OCI-LY7 (cell line): Measurements from ENCODE around the gene ZBTB16. TPM values are rescaled to one million over a fixed set of nuclear protein-coding genes. Genes with fewer than 3 reads are reported as not detected.

Experiments used
- BruUV-seq: library from RNA; stranded (reverse); fragments of 400-500 nt; replicated peaks from 2 replicates; lab custom pipeline; 2021; lab: Mats Ljungman, UMichigan
- CTCF ChIA-PET: fragments of 300-600 bp; sonication (Branson Sonifier 250); formaldehyde crosslinking; loops from one replicate; lab custom pipeline; 2022; ENCODE audit warnings: antibody characterized with exemption; ENCODE audit not compliant: unreplicated experiment; lab: Charles Lee
- POLR2A ChIA-PET: fragments of 300-600 bp; sonication (Branson Sonifier 250); formaldehyde crosslinking; loops from one replicate; lab custom pipeline; 2022; ENCODE audit warnings: antibody characterized with exemption; lab: Charles Lee
- DNase-seq: peaks from one replicate; pipeline ENCODE4 v3.0.0-alpha.2; 2015; ENCODE audit warnings: low spot score
- H2AFZ ChIP-seq: fragments of 200-600 bp; sonication (generic), shearing (Covaris generic); 2 replicates; pipeline ENCODE4 v1.6.1; 2014; ENCODE audit warnings: mild to moderate bottlenecking, antibody characterized with exemption, low read length, moderate library complexity
- H3K27ac ChIP-seq: fragments of 200-600 bp; sonication (generic); 2 replicates; pipeline ENCODE4 v1.5.1; 2014; ENCODE audit warnings: mixed run types, low read depth, mild to moderate bottlenecking, moderate library complexity, low read length, inconsistent platforms; ENCODE audit not compliant: poor library complexity, severe bottlenecking
- H3K36me3 ChIP-seq: fragments of 200-600 bp; sonication (generic); 2 replicates; pipeline ENCODE4 v1.6.1; 2014; ENCODE audit warnings: mild to moderate bottlenecking, antibody characterized with exemption, low read length, moderate library complexity, mixed read lengths; ENCODE audit not compliant: insufficient read depth
- H3K4me1 ChIP-seq: fragments of 200-600 bp; sonication (generic); 2 replicates; pipeline ENCODE4 v1.5.1; 2014; ENCODE audit warnings: mild to moderate bottlenecking, low read length; ENCODE audit not compliant: insufficient read depth, poor library complexity, severe bottlenecking
- H3K4me2 ChIP-seq: fragments of 200-600 bp; sonication (generic); 2 replicates; pipeline ENCODE4 v1.6.1; 2014; ENCODE audit warnings: mild to moderate bottlenecking, low read length
- H3K4me3 ChIP-seq: fragments of 200-600 bp; sonication (generic); 2 replicates; pipeline ENCODE4 v1.5.1; 2014; ENCODE audit warnings: mild to moderate bottlenecking, low read depth, low read length; ENCODE audit not compliant: poor library complexity, severe bottlenecking
- H3K79me2 ChIP-seq: fragments of 200-600 bp; sonication (generic); 2 replicates; pipeline ENCODE4 v1.6.1; 2016; ENCODE audit warnings: low read depth, mild to moderate bottlenecking, low read length, moderate library complexity, mixed read lengths; ENCODE audit not compliant: insufficient read depth
- H3K9me2 ChIP-seq: fragments of 200-600 bp; sonication (generic); 2 replicates; pipeline ENCODE4 v1.6.1; 2016; ENCODE audit warnings: mild to moderate bottlenecking, low read length, mixed read lengths; ENCODE audit not compliant: insufficient read depth
- H3K9me3 ChIP-seq: fragments of 200-600 bp; sonication (generic); 2 replicates; pipeline ENCODE4 v1.6.1; 2014; ENCODE audit warnings: mild to moderate bottlenecking, mixed run types, low read length, mixed read lengths
- H4K20me1 ChIP-seq: fragments of 200-600 bp; sonication (generic); 2 replicates; pipeline ENCODE4 v1.6.1; 2014; ENCODE audit warnings: mild to moderate bottlenecking, antibody characterized with exemption, low read length, moderate library complexity, mixed read lengths; ENCODE audit not compliant: insufficient read depth
- EZH2phosphoT487 ChIP-seq: fragments of 200-600 bp; sonication (generic); IDR thresholded peaks from 2 replicates; pipeline ENCODE4 v1.6.1; 2018; ENCODE audit warnings: low read depth, borderline replicate concordance, mild to moderate bottlenecking, mixed run types, antibody characterized with exemption, low read length, moderate library complexity, mixed read lengths
- intact Hi-C: fragments of 100-400 bp; cut with micrococcal nuclease; formaldehyde crosslinking; loops from one replicate; pipeline ENCODE4 v1.10.0; 2022; ENCODE audit not compliant: unreplicated experiment
- total RNA-seq, 2 experiments: library from RNA; depleted of rRNA in 1 of 2; stranded (reverse); fragments of >200 nt in 1 of 2; shearing (Covaris generic) in 1 of 2; gene quantifications; 2 replicates each; pipeline ENCODE4 v1.2.3, GENCODE V29; 2014 to 2022
- TF ChIP-seq, protein P1 (sequence below): fragments of 200-600 bp; sonication (generic); conservative IDR thresholded peaks from 2 replicates; pipeline ENCODE4 v1.5.1; 2014; ENCODE audit warnings: mild to moderate bottlenecking, antibody characterized with exemption, low read length, moderate library complexity, mixed read lengths

ZBTB16 gene
- total RNA-seq, 2 experiments from 2014 or later: not detected

DNA sequence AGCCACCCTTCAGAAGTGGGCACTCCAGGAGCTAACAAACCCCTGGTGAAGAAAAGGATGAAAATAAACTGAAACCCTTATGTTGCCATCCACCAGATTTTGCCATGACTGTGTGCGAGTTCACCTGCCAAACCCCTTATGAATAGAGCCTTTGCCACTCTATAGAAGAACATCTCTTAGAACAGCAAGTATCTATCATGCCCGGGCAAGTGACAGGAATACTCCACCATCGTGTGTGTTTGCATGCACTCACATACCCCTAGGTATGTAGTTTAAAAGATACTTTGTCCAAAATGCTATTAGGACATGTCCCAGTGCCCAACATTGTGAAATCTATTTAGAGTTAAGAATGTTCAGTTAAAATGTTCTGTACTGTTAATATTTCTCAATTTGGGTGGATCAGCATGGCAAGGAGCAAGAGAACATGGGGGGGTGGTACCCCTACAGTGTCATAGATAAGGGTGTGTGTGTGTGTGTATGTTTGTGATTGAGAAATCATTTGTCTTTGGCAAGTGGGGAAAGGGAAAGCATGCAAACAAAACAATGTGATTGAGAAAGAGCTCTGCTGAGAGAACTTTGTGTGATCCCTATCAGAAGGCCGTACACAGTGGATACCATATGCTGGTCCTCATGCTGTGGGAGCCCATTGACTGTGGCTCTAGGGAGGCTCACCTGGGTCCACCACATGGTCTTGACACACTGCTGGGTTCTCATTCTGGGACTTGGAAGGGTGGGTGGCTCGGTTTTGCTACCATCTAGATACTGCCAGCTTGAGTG lies 94.9 kb downstream of the ZBTB16 start:
- Histone ChIP-seq H4K20me1 (no peaks in the 10 kb centered on the region), H3K4me3 (no peak overlapping the region), H3K4me2 (no peak overlapping the region), H3K36me3 (no peaks in the 10 kb centered on the region), H3K4me1 (peaks cover 14% of the 10 kb centered on the region), H3K9me2 (no peaks in the 10 kb centered on the region), H2AFZ (no peak overlapping the region), H3K79me2 (no peaks in the 10 kb centered on the region), H3K27ac (no peak overlapping the region), H3K9me3 (no peaks in the 10 kb centered on the region)
- POLR2A ChIA-PET: interaction anchor here (0.6 kb wide), 1 partner anchor 1913 kb away, joined by 5 read pairs; no protein-coding TSS in a partner anchor
- CTCF ChIA-PET: no interaction called here
- no peak for TF ChIP-seq EZH2phosphoT487
- TF ChIP-seq, protein P1, sequence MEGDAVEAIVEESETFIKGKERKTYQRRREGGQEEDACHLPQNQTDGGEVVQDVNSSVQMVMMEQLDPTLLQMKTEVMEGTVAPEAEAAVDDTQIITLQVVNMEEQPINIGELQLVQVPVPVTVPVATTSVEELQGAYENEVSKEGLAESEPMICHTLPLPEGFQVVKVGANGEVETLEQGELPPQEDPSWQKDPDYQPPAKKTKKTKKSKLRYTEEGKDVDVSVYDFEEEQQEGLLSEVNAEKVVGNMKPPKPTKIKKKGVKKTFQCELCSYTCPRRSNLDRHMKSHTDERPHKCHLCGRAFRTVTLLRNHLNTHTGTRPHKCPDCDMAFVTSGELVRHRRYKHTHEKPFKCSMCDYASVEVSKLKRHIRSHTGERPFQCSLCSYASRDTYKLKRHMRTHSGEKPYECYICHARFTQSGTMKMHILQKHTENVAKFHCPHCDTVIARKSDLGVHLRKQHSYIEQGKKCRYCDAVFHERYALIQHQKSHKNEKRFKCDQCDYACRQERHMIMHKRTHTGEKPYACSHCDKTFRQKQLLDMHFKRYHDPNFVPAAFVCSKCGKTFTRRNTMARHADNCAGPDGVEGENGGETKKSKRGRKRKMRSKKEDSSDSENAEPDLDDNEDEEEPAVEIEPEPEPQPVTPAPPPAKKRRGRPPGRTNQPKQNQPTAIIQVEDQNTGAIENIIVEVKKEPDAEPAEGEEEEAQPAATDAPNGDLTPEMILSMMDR: no peak
- intact Hi-C loops: no loop called here
- BruUV-seq: no TSS peak
- no peak for DNase-seq

DNA sequence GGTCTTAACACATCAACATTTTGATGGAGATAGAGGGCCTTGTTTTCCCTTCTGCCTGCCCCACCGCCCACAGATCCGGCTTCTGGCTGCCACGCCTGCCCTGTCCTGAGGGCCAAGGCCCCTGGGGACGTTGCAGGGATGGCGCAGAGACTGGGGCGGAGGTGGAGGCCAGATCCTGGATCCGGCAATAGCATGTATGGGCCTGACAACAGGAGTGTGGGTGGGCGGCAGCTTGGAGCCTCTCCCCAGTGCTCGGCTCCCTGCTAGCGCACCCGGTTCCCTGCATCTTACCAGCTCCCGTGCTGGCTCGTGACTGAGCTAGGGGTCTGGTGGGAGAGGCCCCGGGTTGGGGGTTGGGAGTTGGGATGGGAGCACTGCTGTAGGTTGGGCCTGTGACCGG lies 95.6 kb downstream of the ZBTB16 start:
- no peak overlapping the region for H3K4me3 ChIP-seq
- no peaks in the 10 kb centered on the region for H3K79me2 ChIP-seq
- no peak overlapping the region for H3K27ac ChIP-seq
- H3K36me3 ChIP-seq: no peaks in the 10 kb centered on the region
- H4K20me1 ChIP-seq: no peaks in the 10 kb centered on the region
- intact Hi-C loops: no loop called here
- DNase-seq: no peak
- H3K4me1 ChIP-seq: peaks cover 19% of the 10 kb centered on the region
- BruUV-seq: no TSS peak
- CTCF ChIA-PET: no interaction called here
- no peak for TF ChIP-seq EZH2phosphoT487
- TF ChIP-seq, protein P1: no peak
- no peak overlapping the region for H2AFZ ChIP-seq
- POLR2A ChIA-PET: interaction anchor here (0.6 kb wide), 1 partner anchor 1913 kb away, joined by 5 read pairs; no protein-coding TSS in a partner anchor
- H3K9me2 ChIP-seq: no peaks in the 10 kb centered on the region
- no peaks in the 10 kb centered on the region for H3K9me3 ChIP-seq
- no peak overlapping the region for H3K4me2 ChIP-seq

DNA sequence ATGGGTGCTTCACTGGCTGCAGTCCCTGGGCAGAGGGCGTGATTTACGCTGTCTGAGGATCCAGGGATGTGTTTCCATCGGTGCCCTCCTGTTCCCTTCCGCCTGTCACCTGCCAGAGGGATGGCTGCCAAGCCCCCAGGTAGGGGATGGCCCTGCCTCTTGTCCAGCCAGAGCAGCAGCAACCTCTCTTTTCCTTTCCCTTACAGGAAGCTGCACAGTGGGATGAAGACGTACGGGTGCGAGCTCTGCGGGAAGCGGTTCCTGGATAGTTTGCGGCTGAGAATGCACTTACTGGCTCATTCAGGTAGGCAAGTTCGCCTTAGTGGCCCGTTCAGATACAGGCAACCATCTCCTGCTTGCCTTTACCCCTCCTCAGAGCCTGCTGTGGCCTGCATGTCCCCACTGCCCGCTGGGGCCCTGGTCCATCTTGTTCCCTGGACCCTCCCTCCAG lies 96.6 kb downstream of the ZBTB16 start:
- intact Hi-C loops: no loop called here
- CTCF ChIA-PET: no interaction called here
- POLR2A ChIA-PET: no interaction called here

More for the DNA sequence above, 96.6 kb downstream of the ZBTB16 start:
- H3K36me3 ChIP-seq: no peaks in the 10 kb centered on the region
- H3K4me1 ChIP-seq: peaks cover 29% of the 10 kb centered on the region
- H3K79me2 ChIP-seq: no peaks in the 10 kb centered on the region
- H3K27ac ChIP-seq: no peak overlapping the region
- no peak for DNase-seq
- BruUV-seq: no TSS peak
- H4K20me1 ChIP-seq: no peaks in the 10 kb centered on the region
- H2AFZ ChIP-seq: no peak overlapping the region
- H3K9me3 ChIP-seq: no peaks in the 10 kb centered on the region
- no peaks in the 10 kb centered on the region for H3K9me2 ChIP-seq
- TF ChIP-seq, protein P1: no peak
- no peak for TF ChIP-seq EZH2phosphoT487
- H3K4me2 ChIP-seq: no peak overlapping the region
- no peak overlapping the region for H3K4me3 ChIP-seq
